Measurements from ENCODE around the gene CHCHD6. TPM values are rescaled to one million over a fixed set of nuclear protein-coding genes. Genes with fewer than 3 reads are reported as not detected.

CHCHD6 gene
- total RNA-seq, 1 experiment from 2014 or later, result 36.3 TPM

- Histone ChIP-seq H3K4me3 (replicated peaks in 1 of 2; ENCODE audit: low read depth in 1 of 2, low read length in 2 of 2) (no peak overlapping the region), H3K79me2 (ENCODE audit: insufficient read depth, low read length) (peaks cover 70% of the 10 kb centered on the region), H4K20me1 (ENCODE audit: insufficient read depth) (no peaks in the 10 kb centered on the region), H3K36me3 (ENCODE audit: control insufficient read depth in 1 of 2, insufficient read depth in 2 of 2, low read length in 2 of 2) (peaks cover 0 to 10% of the 10 kb centered on the region in 2 experiments; a peak in 2 of 4 replicates), H3K9ac (ENCODE audit: low read length) (no peak overlapping the region), H3K4me1 (ENCODE audit: control insufficient read depth in 1 of 2, insufficient read depth in 2 of 2, low read length in 2 of 2) (peaks cover 0 to 7% of the 10 kb centered on the region in 2 experiments; a peak in 2 of 4 replicates), H3K4me2 (ENCODE audit: low read length) (no peak overlapping the region), H3K9me2 (ENCODE audit: insufficient read depth) (no peaks in the 10 kb centered on the region), H3K27ac (ENCODE audit: low read depth, low read length) (no peak overlapping the region), H2AFZ (ENCODE audit: low read depth, low read length, poor library complexity, severe bottlenecking) (no peak overlapping the region), H3K27me3 (ENCODE audit: insufficient read depth, low read length) (no peaks in the 10 kb centered on the region), H3K9me3 (ENCODE audit: control insufficient read depth in 1 of 2, insufficient read depth in 1 of 2, low read depth in 1 of 2, low read length in 2 of 2) (no peaks in the 10 kb centered on the region)
- DNase-seq (ENCODE audit: low read depth, low spot score) (no peak), ATAC-seq (no peak)
- TF ChIP-seq ZFX (IDR thresholded peaks at IDR 0.05), result no peak
- TF ChIP-seq FOSL1 (IDR thresholded peaks at IDR 0.05; ENCODE audit: low read depth), result no peak
- no peak for TF ChIP-seq CBX3 (IDR thresholded peaks at IDR 0.05; ENCODE audit: low read depth)
- no peak for TF ChIP-seq ATF3 (IDR thresholded peaks at IDR 0.05)
- no peak for TF ChIP-seq POLR2A (IDR thresholded peaks at IDR 0.05; ENCODE audit: borderline replicate concordance, extremely low read depth, insufficient read depth, insufficient read length)
- TF ChIP-seq REST (IDR thresholded peaks at IDR 0.05; ENCODE audit: low read depth), result no peak
- no peak for TF ChIP-seq EZH2 (IDR thresholded peaks at IDR 0.05)
- no peak for TF ChIP-seq ZBTB33 (IDR thresholded peaks at IDR 0.05; ENCODE audit: extremely low read depth, insufficient replicate concordance, low read length)
- no peak for TF ChIP-seq EGR1 (IDR thresholded peaks at IDR 0.05; ENCODE audit: low read depth)
- no peak for TF ChIP-seq TCF7L2 (IDR thresholded peaks at IDR 0.05; ENCODE audit: borderline replicate concordance, extremely low read depth, insufficient read depth, insufficient read length)
- no peak for TF ChIP-seq SRF (IDR thresholded peaks at IDR 0.05; ENCODE audit: low read depth)
- no peak for TF ChIP-seq CEBPB (IDR thresholded peaks at IDR 0.05; ENCODE audit: low read depth)
- TF ChIP-seq ELF1 (IDR thresholded peaks at IDR 0.05; ENCODE audit: borderline replicate concordance, low read depth), result no peak
- TF ChIP-seq RAD21 (IDR thresholded peaks at IDR 0.05; ENCODE audit: low read depth), result no peak
- TF ChIP-seq SIN3A (IDR thresholded peaks at IDR 0.05; ENCODE audit: low read depth), result no peak
- no peak for TF ChIP-seq JUND (IDR thresholded peaks at IDR 0.05)
- no peak for TF ChIP-seq CTCF (IDR thresholded peaks at IDR 0.05 in 2 of 3, conservative IDR thresholded peaks at IDR 0.05 in 1 of 3; ENCODE audit: borderline replicate concordance in 1 of 3, insufficient read depth in 1 of 3, low read depth in 2 of 3, low read length in 2 of 3)
- no peak for TF ChIP-seq YY1 (IDR thresholded peaks at IDR 0.05; ENCODE audit: extremely low read depth, insufficient replicate concordance, low read depth, low read length)
- no peak for TF ChIP-seq EZH2phosphoT487 (IDR thresholded peaks at IDR 0.05; ENCODE audit: borderline replicate concordance)
- TF ChIP-seq POLR2AphosphoS5 (IDR thresholded peaks at IDR 0.05; ENCODE audit: low read depth, low read length), result no peak
- CTCF ChIA-PET, result no interaction called here
- RAD21 ChIA-PET (ENCODE audit: low non-redundant PET in 1 of 2, low total read pairs in 2 of 2, uncharacterized antibody in 2 of 2, unreplicated experiment in 2 of 2), result no interaction called here
- POLR2A ChIA-PET, result no interaction called here
- no TSS peak for BruUV-seq (replicated peaks)
- intact Hi-C loops (cut with micrococcal nuclease), result loop anchor here (10.0 kb wide), 1 partner anchor 466 kb away; no protein-coding TSS in a partner anchor
Observed at GRCh38 chr3:126988451-126989021, 284.5 kb downstream of the CHCHD6 start.

Measured in HCT116 (cell line).